Stimulated activated effector memory CD8-positive, alpha-beta T cell treated with anti-CD3 and anti-CD28 coated beads, Interleukin-12 subunit alpha, Interleukin-12 subunit beta, amount 100 ng/mL, for 72 hours (primary cell): ENCODE measurements around the gene BTF3L4.
"Not testable (repeated sequence)": the region's sequence is repeated elsewhere in the genome, so short reads cannot be mapped to it uniquely, and the experiment has no call there.

Source experiments
- ATAC-seq: fragments of 150-1000 bp; cut with Tn5 transposase; 2 replicates; pipeline ENCODE4 v1.10.0; 2021
- DNase-seq, 2 donors: peaks; one replicate each; pipeline ENCODE4 v3.0.0; 2021 to 2022; ENCODE audit warnings: low spot score in 2 of 2
- H3K27ac Mint-ChIP-seq: one replicate; pipeline ENCODE4 v1.8.0; 2022; ENCODE audit warnings: mild to moderate bottlenecking, mixed read lengths
- H3K36me3 Mint-ChIP-seq: one replicate; pipeline ENCODE4 v1.8.0; 2022; ENCODE audit warnings: mild to moderate bottlenecking, mixed read lengths
- H3K4me1 Mint-ChIP-seq: one replicate; pipeline ENCODE4 v1.8.0; 2022; ENCODE audit warnings: mixed read lengths
- H3K4me3 Mint-ChIP-seq: one replicate; pipeline ENCODE4 v1.8.0; 2022; ENCODE audit warnings: mild to moderate bottlenecking, mixed read lengths
- H3K9me3 Mint-ChIP-seq: one replicate; pipeline ENCODE4 v1.8.0; 2022; ENCODE audit warnings: mixed read lengths

BTF3L4 gene

DNA sequence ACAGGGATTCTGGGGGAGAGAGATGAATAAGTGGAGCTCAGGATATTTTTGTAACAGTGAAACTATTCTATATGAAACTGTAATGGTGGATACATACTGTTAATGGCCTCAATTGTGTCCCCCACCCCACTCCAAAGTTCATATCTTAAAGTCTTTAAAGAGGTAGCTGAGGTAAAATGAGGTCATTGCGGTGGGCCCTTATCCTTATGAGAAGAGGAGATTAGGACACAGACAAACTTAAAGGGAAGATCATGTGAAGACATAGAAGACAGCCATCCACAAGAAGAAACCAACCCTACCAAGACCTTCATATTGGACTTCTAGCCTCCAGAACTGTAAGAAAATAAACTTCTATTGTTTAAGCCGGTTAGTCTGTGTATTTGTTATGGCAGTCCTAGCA, 10.9 kb upstream of the BTF3L4 start:
- no peak overlapping the region for H3K4me3 Mint-ChIP-seq
- DNase-seq (no peak), ATAC-seq (no peak)
- no peaks in the 10 kb centered on the region for H3K9me3 Mint-ChIP-seq
- no peak overlapping the region for H3K27ac Mint-ChIP-seq
- H3K36me3 Mint-ChIP-seq, result peaks cover 28% of the 10 kb centered on the region
- peaks cover 16% of the 10 kb centered on the region for H3K4me1 Mint-ChIP-seq

DNA sequence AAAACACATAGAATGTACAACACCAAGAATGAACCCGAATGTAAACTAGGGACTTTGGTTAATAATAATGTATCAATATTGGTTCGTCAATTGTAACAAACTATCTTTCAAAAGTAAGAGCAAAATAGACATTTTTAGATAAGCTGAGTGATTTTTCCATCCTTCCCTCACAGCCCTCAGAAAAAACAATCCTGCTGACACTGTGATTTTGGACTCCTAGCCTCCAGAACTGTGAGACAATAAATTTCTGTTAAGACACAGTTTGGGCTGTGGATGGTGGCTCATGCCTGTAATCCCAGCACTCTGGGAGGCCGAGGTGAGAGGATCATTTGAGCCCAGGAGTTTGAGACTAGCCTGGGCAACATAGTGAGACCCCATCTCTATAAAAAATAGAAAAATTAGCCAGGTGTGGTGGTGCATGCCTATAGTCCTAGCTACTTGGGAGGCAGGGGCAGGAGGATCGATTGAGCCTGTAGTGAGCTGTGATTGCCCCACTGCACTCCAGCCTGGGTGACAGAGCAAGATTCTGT, 10.4 kb upstream of the BTF3L4 start:
- peaks cover 16% of the 10 kb centered on the region for H3K4me1 Mint-ChIP-seq
- DNase-seq, H3K27ac Mint-ChIP-seq, ATAC-seq, H3K9me3 Mint-ChIP-seq, H3K4me3 Mint-ChIP-seq: not testable (repeated sequence)
- peaks cover 24% of the 10 kb centered on the region for H3K36me3 Mint-ChIP-seq

DNA sequence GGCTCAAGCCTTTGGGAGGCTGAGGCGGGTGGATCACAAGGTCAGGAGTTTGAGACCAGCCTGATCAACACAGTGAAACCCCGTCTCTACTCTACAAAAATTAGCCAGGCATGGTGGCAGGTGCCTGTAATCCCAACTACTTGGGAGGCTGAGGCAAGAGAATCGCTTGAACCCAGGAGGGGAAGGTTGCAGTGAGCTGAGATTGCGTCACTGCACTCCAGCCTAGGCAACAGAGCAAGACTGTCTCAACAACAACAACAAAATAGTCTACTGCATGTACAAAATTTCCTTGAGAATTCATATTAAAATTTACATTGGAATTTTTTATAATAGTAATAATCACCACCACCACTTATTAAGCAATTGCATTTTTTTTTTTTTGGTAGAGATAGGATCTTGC, 6.8 kb upstream of the BTF3L4 start:
- not testable (repeated sequence) for H3K4me3 Mint-ChIP-seq, H3K9me3 Mint-ChIP-seq, DNase-seq, H3K27ac Mint-ChIP-seq, ATAC-seq
- Mint-ChIP-seq H3K36me3 (peaks cover 19% of the 10 kb centered on the region), H3K4me1 (peaks cover 27% of the 10 kb centered on the region)

DNA sequence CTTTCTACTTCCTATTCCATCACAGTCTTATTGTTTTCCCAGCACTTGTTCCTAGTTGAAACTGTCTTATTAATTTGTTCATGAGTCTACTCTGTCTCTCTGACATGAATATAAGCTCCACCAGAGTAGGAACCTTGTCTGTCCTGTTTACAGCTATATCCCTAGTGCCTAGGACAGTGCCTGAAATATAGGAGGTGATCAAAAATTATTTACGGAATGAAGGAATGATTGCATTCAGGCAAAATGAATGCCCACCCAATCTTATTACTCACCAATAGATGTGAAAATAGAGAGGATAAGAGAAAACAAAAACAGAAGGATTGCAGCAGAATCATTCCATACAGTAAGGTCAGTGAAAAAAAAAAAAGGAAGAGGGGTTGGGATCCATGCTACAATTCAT, 2.2 kb upstream of the BTF3L4 start:
- DNase-seq, result no peak
- Mint-ChIP-seq H3K4me3 (peak overlapping the region; percentile 91), H3K9me3 (no peaks in the 10 kb centered on the region), H3K27ac (peak overlapping the region; percentile 97), H3K36me3 (peaks cover 45% of the 10 kb centered on the region), H3K4me1 (peaks cover 39% of the 10 kb centered on the region)
- ATAC-seq, result no peak

DNA sequence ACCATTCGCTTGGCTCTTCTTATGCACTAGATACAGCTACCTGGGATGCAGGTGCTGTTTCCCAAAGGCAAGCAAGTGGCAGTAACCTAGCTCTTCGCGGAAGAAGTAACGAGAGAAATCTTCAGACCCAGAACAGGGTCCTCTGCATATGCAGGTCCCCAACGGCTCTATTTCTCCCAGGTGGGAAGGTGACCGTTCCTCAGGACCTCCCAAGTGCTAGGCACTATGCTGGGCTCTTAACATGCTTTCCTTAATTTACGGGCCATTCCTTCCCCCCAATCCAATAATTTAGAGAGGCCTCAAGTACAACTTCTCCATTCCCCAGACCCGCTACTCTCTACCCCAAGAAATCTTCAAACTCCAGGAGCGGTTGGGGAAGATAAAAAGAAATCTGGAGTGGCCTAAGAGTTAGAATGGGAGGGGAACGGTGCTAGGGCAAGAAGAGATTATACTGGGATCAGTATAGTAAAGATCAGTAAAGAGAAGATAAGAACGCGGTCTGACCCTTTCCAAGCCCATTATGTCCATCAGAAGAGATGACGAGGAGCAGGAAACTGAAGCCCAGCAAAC, 1.5 kb upstream of the BTF3L4 start:
- Mint-ChIP-seq H3K9me3 (no peaks in the 10 kb centered on the region), H3K27ac (peak overlapping the region; percentile 97), H3K4me3 (peak overlapping the region; percentile 91), H3K36me3 (peaks cover 52% of the 10 kb centered on the region), H3K4me1 (peaks cover 43% of the 10 kb centered on the region)
- DNase-seq, result peak in 1 of 2 donors; percentile 51
- no peak for ATAC-seq

DNA sequence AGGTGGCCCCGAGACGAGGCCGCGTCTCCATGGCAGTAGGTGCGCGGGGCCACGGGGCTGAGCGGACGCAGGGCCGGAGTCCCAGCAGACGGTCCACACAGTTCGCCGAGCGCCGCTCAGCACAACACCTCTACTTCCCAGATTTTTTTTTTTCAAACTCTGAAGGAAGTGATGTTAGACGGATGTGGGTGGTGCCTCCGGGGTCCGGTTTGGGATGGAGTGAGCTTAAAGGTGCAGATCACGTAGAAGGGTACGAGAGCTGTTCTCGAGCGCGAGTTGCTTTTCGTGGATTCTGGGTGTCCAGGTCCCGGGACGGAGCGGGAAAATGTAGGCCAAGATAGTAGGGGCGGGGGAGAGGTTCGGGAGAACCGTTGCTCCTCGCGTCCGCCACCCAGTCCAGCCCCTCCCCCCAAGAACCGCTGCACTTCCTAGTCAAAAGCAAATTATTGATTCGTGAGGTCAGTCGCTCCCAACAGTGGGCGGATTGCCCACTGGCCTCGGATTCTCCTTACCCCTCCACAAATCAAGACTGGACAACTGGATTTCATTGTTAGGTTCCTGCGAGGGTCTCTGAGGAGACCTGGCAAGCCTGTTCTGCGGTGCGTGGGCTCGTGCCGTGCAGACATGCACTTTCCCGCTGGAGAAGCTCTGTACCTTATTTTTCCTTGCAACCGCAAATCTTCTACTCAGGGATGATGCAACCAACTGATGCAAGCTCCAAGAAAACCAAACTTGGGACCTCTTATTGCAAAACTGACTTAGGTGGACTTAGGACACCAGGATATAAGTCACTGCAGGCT, 829 bp upstream of the BTF3L4 start, which contains the start of gene TXNDC12:
Gene TXNDC12 (minus strand): TSS at position 126 of the 800 bp plus-strand sequence. CDS start 95 bp downstream, at position 31.
- peak; percentile 46 to 83 for DNase-seq
- peak within 1 kb of the TSS; percentile 97 for H3K27ac Mint-ChIP-seq
- H3K9me3 Mint-ChIP-seq, result no peaks in the 10 kb centered on the region
- peaks cover 43% of the 10 kb centered on the region for H3K4me1 Mint-ChIP-seq
- H3K36me3 Mint-ChIP-seq, result peaks cover 57% of the 10 kb centered on the region
- ATAC-seq, result peak; percentile 60
- H3K4me3 Mint-ChIP-seq, result peak within 1 kb of the TSS; percentile 91

DNA sequence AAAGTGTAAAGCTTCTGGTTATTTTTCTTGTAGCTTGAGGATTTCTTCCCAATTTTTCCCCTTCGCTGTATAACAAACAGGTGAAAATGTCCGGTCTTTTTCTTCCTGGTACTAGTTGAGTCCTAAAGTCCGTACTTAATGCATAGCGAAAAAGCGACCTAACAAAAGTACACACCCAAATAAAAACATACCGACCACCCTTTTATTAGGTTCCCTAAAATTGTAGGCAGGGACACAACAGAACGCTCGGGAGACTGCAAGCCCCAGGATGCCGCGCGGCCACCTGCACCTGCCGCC, 281 bp upstream of the BTF3L4 start:
- Mint-ChIP-seq H3K36me3 (peaks cover 62% of the 10 kb centered on the region), H3K9me3 (no peaks in the 10 kb centered on the region), H3K4me3 (peak overlapping the region; percentile 91), H3K27ac (peak overlapping the region; percentile 97), H3K4me1 (peaks cover 43% of the 10 kb centered on the region)
- ATAC-seq (no peak), DNase-seq (no peak)

DNA sequence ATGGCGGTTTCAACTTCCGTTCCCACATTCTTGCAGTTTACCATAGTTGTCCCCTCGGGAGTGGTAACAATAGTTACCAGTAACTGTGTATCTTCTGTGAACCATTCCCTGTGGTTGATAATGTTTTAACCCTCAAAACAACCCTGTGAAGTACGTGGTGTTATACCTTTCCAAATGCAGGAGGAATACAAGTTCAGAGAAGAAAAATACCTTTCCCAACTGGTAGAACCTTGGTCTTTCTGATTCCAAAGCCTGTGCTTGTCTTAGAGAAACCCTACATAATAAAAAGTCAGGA, 789 bp downstream of the BTF3L4 start:
- Mint-ChIP-seq H3K36me3 (peaks cover 69% of the 10 kb centered on the region), H3K4me3 (peak overlapping the region; percentile 91), H3K27ac (peak overlapping the region; percentile 97), H3K4me1 (peaks cover 43% of the 10 kb centered on the region), H3K9me3 (no peaks in the 10 kb centered on the region)
- ATAC-seq, result no peak
- DNase-seq, result no peak

DNA sequence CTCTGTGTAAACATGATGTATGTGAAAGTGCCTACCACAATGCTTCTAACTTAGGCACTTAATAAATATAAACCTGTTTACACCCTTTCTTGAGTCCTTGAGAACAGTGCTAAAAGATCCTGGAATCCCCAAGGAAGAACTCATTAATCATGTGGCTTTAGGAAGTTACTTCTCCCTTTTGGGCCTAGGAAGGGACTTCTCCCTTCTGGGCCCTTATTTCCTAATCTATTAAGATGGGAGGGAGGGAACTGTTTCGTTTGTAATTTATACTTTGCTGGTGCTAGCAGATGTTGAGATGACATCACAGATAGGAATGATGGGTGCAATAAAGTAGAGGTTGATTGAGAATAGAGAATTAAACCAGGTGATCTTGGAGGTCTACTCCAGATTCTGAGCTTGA, 1.2 kb downstream of the BTF3L4 start:
- ATAC-seq (no peak), DNase-seq (no peak)
- peaks cover 71% of the 10 kb centered on the region for H3K36me3 Mint-ChIP-seq
- H3K4me1 Mint-ChIP-seq, result peaks cover 41% of the 10 kb centered on the region
- peak overlapping the region; percentile 97 for H3K27ac Mint-ChIP-seq
- no peaks in the 10 kb centered on the region for H3K9me3 Mint-ChIP-seq
- peak overlapping the region; percentile 91 for H3K4me3 Mint-ChIP-seq

DNA sequence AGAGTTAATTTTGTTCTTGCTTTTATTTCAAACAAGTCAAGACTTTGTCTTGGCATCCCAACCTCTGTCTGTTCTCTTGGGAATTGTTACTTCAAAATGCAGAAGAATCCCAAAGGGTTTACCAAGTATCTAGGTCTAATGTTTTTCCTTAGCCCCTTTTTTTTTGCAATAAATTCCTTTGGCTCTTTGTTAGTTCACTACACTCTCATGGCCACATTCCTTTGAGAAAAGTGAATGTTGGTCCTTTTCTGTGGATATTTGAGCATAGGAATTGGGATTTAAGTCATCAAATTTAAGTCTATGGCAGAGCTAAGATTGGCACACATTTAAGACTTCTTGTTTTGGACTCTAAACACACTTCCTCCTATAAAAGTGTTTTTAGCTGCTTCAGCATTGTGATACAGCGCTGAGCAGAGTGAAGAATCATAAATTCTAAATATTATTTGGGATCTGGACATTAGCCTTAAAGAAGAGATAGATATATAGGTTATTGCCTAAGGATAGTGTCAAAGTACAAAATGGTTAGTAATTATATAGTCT, 1.9 kb downstream of the BTF3L4 start:
- peaks cover 71% of the 10 kb centered on the region for H3K36me3 Mint-ChIP-seq
- peaks cover 39% of the 10 kb centered on the region for H3K4me1 Mint-ChIP-seq
- DNase-seq, result no peak
- H3K27ac Mint-ChIP-seq, result peak overlapping the region; percentile 97
- H3K4me3 Mint-ChIP-seq, result peak overlapping the region; percentile 91
- ATAC-seq, result no peak
- H3K9me3 Mint-ChIP-seq, result no peaks in the 10 kb centered on the region

DNA sequence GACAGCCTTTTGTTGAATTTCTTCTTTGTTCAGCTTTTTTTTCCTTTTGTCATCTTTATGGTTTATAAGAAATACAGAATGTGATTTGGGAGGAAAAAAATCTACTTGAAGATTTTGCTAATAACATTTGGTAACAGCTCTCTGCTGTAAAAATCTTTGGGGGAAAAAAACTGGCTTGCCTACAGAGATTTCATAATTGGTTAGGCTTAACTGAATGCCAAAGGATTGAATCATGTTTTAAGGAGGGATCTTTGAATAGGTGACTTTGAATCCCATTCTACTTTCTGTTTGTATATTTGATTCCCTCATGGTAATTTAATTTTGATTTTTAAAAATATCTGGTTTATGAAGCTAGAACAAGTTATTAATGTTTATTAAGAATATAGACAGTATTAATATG, 3.2 kb downstream of the BTF3L4 start:
- Mint-ChIP-seq H3K36me3 (peaks cover 82% of the 10 kb centered on the region), H3K9me3 (no peaks in the 10 kb centered on the region), H3K4me3 (no peak overlapping the region), H3K4me1 (peaks cover 38% of the 10 kb centered on the region), H3K27ac (no peak overlapping the region)
- ATAC-seq, result no peak
- DNase-seq, result no peak

DNA sequence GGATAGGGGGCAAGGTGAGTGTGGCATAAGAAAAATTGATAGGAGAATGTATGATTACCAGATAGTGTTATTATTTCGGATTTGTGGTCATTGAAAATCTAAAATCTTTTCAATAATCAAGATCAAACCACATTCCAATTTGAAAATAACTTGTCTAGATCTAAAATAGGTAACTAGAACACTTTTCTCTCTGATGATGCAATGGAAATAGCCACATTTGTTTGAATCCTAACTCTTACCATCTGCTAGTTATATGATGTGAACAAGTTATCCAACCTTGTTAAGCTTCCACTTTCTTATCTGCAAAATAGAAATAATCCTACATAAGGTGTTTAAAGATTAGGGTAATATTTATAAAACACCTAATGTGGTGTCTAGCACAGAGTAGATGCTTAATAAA, 3.8 kb downstream of the BTF3L4 start:
- no peak overlapping the region for H3K27ac Mint-ChIP-seq
- H3K36me3 Mint-ChIP-seq, result peaks cover 82% of the 10 kb centered on the region
- no peaks in the 10 kb centered on the region for H3K9me3 Mint-ChIP-seq
- peaks cover 33% of the 10 kb centered on the region for H3K4me1 Mint-ChIP-seq
- no peak overlapping the region for H3K4me3 Mint-ChIP-seq
- ATAC-seq (no peak), DNase-seq (no peak)

DNA sequence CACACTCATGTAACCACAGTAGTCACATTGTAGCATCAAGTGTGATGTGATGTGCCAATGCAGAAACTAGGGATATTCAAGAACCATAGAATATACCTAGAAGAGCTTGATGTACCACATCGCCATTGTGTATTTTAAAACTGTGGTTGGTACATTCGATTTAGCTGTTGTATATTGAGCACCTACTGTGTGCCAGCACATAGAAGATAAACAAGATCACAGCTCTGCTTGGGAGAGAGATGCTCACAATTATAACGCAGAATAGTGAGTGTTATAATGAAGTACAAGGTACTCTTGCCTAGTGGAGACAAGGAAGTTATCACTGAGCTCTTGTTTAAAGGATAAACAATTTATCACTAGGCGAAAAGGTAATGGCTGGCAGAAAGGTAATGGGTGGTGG, 4.7 kb downstream of the BTF3L4 start:
- DNase-seq, result no peak
- H3K27ac Mint-ChIP-seq, result no peak overlapping the region
- no peak overlapping the region for H3K4me3 Mint-ChIP-seq
- no peak for ATAC-seq
- peaks cover 84% of the 10 kb centered on the region for H3K36me3 Mint-ChIP-seq
- H3K9me3 Mint-ChIP-seq, result no peaks in the 10 kb centered on the region
- H3K4me1 Mint-ChIP-seq, result peaks cover 32% of the 10 kb centered on the region

DNA sequence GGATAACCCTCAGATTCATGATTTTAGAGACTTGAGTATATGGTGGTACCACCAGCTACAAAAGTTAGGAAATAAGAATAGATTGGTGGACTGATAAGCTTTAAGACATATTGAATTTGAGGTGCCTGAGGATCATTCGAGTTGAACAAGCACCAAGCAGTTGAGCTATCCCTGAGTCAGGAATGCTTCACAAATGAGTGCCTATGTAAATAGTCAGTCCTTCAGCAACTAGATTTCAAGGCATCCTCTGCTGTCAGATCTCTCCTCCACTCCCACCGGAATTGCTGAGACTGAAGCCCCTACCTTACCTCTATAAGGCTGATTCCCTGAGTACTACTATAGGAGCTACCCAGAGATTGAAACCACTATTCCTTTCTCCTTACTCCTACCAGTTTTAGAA, 7.1 kb downstream of the BTF3L4 start:
- Mint-ChIP-seq H3K9me3 (no peaks in the 10 kb centered on the region), H3K4me3 (no peak overlapping the region), H3K27ac (peak overlapping the region; percentile 36), H3K36me3 (peaks cover 97% of the 10 kb centered on the region), H3K4me1 (peaks cover 17% of the 10 kb centered on the region)
- DNase-seq (no peak), ATAC-seq (no peak)

DNA sequence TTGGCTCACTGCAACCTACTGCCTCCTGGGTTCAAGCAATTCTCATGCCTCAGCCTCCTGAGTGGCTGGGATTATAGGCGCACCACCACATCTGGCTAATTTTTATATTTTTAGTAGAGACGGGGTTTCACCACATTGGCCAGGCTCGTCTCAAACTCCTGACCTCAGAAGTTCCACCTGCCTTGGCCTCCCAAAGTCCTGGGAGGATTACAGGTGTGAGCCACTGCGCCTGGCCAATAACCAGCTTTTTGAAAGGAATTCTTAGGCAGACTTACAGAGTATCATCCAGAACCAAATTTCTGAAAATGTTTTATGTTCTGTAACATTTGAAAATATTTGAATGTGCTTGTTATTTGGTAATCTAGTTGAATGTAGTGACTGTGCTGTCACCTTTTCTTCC, 14.6 kb downstream of the BTF3L4 start:
- ATAC-seq, result no peak
- no peak overlapping the region for H3K4me3 Mint-ChIP-seq
- peaks cover 9% of the 10 kb centered on the region for H3K4me1 Mint-ChIP-seq
- no peak overlapping the region for H3K27ac Mint-ChIP-seq
- no peak for DNase-seq
- peaks cover 90% of the 10 kb centered on the region for H3K36me3 Mint-ChIP-seq
- H3K9me3 Mint-ChIP-seq, result no peaks in the 10 kb centered on the region

DNA sequence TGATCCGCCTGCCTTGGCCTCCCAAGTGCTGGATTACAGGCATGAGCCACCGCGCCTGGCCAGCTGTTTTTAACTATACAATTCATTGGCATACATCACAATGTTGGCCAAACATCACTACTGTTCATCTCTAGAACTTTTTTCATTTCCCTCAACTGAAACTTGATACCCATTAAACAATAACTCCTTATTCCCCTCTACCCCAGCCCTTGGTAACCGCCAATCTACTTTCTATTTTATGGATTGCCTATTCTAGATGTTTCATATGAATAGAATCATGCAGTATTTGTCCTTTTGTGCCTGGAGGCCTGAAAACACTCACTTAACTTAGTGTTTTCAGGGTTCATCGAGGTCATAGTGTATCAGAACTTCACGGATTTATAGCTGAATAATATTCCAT, 16.2 kb downstream of the BTF3L4 start:
- H3K27ac Mint-ChIP-seq, result no peak overlapping the region
- peaks cover 90% of the 10 kb centered on the region for H3K36me3 Mint-ChIP-seq
- no peak for ATAC-seq
- H3K4me3 Mint-ChIP-seq, result no peak overlapping the region
- DNase-seq, result no peak
- peaks cover 9% of the 10 kb centered on the region for H3K4me1 Mint-ChIP-seq
- H3K9me3 Mint-ChIP-seq, result no peaks in the 10 kb centered on the region
